ENCODE measurements around the gene SDR9C7.

DNA sequence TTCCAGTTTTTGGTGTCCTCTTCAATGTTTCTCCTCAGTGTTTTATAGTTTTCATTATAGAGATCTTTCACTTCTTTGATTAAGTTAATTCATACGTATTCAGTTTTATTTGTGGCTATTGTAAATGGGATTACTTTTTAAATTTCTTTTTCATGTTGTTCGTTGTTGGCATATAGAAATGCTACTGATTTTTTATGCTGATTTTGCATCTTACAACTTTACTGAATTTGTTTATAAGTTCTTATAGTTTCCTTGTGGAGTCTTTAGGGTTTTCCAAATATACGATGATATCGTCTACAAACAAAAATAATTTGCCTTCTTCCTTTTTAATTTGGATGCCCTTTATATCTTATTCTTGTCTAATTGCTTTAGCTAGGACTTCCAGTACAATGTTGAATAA lies 9.7 kb upstream of the SDR9C7 start:
- TF ChIP-seq, protein P1, sequence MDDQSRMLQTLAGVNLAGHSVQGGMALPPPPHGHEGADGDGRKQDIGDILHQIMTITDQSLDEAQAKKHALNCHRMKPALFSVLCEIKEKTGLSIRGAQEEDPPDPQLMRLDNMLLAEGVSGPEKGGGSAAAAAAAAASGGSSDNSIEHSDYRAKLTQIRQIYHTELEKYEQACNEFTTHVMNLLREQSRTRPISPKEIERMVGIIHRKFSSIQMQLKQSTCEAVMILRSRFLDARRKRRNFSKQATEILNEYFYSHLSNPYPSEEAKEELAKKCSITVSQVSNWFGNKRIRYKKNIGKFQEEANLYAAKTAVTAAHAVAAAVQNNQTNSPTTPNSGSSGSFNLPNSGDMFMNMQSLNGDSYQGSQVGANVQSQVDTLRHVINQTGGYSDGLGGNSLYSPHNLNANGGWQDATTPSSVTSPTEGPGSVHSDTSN (CRISPR knock-in tag; IDR thresholded peaks at IDR 0.05) = no peak
- TF ChIP-seq, protein P2, sequence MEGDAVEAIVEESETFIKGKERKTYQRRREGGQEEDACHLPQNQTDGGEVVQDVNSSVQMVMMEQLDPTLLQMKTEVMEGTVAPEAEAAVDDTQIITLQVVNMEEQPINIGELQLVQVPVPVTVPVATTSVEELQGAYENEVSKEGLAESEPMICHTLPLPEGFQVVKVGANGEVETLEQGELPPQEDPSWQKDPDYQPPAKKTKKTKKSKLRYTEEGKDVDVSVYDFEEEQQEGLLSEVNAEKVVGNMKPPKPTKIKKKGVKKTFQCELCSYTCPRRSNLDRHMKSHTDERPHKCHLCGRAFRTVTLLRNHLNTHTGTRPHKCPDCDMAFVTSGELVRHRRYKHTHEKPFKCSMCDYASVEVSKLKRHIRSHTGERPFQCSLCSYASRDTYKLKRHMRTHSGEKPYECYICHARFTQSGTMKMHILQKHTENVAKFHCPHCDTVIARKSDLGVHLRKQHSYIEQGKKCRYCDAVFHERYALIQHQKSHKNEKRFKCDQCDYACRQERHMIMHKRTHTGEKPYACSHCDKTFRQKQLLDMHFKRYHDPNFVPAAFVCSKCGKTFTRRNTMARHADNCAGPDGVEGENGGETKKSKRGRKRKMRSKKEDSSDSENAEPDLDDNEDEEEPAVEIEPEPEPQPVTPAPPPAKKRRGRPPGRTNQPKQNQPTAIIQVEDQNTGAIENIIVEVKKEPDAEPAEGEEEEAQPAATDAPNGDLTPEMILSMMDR (tag by site-specific recombination; IDR thresholded peaks at IDR 0.05) = no peak
- TF ChIP-seq KLF10 (tag by site-specific recombination; IDR thresholded peaks at IDR 0.05) (no peak), RBAK (tag by site-specific recombination; IDR thresholded peaks at IDR 0.05) (no peak), ZBTB8A (tag by site-specific recombination; IDR thresholded peaks at IDR 0.05) (no peak), ZFP41 (tag by site-specific recombination; IDR thresholded peaks at IDR 0.05; ENCODE audit: borderline replicate concordance) (no peak)
- TF ChIP-seq, protein P3, sequence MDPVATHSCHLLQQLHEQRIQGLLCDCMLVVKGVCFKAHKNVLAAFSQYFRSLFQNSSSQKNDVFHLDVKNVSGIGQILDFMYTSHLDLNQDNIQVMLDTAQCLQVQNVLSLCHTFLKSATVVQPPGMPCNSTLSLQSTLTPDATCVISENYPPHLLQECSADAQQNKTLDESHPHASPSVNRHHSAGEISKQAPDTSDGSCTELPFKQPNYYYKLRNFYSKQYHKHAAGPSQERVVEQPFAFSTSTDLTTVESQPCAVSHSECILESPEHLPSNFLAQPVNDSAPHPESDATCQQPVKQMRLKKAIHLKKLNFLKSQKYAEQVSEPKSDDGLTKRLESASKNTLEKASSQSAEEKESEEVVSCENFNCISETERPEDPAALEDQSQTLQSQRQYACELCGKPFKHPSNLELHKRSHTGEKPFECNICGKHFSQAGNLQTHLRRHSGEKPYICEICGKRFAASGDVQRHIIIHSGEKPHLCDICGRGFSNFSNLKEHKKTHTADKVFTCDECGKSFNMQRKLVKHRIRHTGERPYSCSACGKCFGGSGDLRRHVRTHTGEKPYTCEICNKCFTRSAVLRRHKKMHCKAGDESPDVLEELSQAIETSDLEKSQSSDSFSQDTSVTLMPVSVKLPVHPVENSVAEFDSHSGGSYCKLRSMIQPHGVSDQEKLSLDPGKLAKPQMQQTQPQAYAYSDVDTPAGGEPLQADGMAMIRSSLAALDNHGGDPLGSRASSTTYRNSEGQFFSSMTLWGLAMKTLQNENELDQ (tag by site-specific recombination; IDR thresholded peaks at IDR 0.05; ENCODE audit: low read depth) = no peak
- TF ChIP-seq, protein P4, sequence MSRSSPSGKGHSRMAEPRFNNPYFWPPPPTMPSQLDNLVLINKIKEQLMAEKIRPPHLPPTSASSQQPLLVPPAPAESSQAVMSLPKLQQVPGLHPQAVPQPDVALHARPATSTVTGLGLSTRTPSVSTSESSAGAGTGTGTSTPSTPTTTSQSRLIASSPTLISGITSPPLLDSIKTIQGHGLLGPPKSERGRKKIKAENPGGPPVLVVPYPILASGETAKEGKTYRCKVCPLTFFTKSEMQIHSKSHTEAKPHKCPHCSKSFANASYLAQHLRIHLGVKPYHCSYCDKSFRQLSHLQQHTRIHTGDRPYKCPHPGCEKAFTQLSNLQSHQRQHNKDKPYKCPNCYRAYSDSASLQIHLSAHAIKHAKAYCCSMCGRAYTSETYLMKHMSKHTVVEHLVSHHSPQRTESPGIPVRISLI (tag by site-specific recombination; IDR thresholded peaks at IDR 0.05) = no peak
